ENCODE measurements around the gene SCAANT1. TPM values are rescaled to one million over a fixed set of nuclear protein-coding genes. Genes with fewer than 3 reads are reported as not detected.

SCAANT1 gene
- total RNA-seq, 1 donor from 2014 or later: not detected

GRCh38 chr3:63905731-63906620, 6.2 kb downstream of the SCAANT1 start:
- intact Hi-C loops (cut with micrococcal nuclease): no loop called here

GRCh38 chr3:63900459-63900858, 11.7 kb downstream of the SCAANT1 start:
- intact Hi-C loops (cut with micrococcal nuclease): no loop called here

- intact Hi-C loops (cut with micrococcal nuclease): no loop called here
Observed at GRCh38 chr3:63900010-63900409, 12.2 kb downstream of the SCAANT1 start.

GRCh38 chr3:63896332-63897030, 15.7 kb downstream of the SCAANT1 start:
- intact Hi-C loops (cut with micrococcal nuclease): loop anchor here (2.0 kb wide), 1 partner anchor 14 kb away; no protein-coding TSS in a partner anchor

- intact Hi-C loops (cut with micrococcal nuclease): loop anchor here (2.0 kb wide), 1 partner anchor 15 kb away; no protein-coding TSS in a partner anchor
Observed at GRCh38 chr3:63895422-63896189, 16.6 kb downstream of the SCAANT1 start.

GRCh38 chr3:63892773-63893352, 19.3 kb downstream of the SCAANT1 start:
- intact Hi-C loops (cut with micrococcal nuclease): no loop called here

GRCh38 chr3:63891518-63891917, 20.7 kb downstream of the SCAANT1 start:
- intact Hi-C loops (cut with micrococcal nuclease): no loop called here

- intact Hi-C loops (cut with micrococcal nuclease): no loop called here
Observed at GRCh38 chr3:63886858-63887257, 25.3 kb downstream of the SCAANT1 start.

GRCh38 chr3:63880653-63881052, 31.5 kb downstream of the SCAANT1 start:
- intact Hi-C loops (cut with micrococcal nuclease): no loop called here

- intact Hi-C loops (cut with micrococcal nuclease): no loop called here
Observed at GRCh38 chr3:63878394-63879060, 33.7 kb downstream of the SCAANT1 start.

GRCh38 chr3:63877737-63878393, 34.3 kb downstream of the SCAANT1 start:
- intact Hi-C loops (cut with micrococcal nuclease): no loop called here

GRCh38 chr3:63876260-63876659, 35.9 kb downstream of the SCAANT1 start:
- intact Hi-C loops (cut with micrococcal nuclease): no loop called here

- intact Hi-C loops (cut with micrococcal nuclease): no loop called here
Observed at GRCh38 chr3:63875510-63875909, 36.7 kb downstream of the SCAANT1 start.

- intact Hi-C loops (cut with micrococcal nuclease): no loop called here
Observed at GRCh38 chr3:63874769-63875168, 37.4 kb downstream of the SCAANT1 start.

GRCh38 chr3:63872135-63872924, 39.9 kb downstream of the SCAANT1 start:
- intact Hi-C loops (cut with micrococcal nuclease): no loop called here

GRCh38 chr3:63870615-63871005, 41.6 kb downstream of the SCAANT1 start:
- intact Hi-C loops (cut with micrococcal nuclease): no loop called here

GRCh38 chr3:63869940-63870614, 42.1 kb downstream of the SCAANT1 start:
- intact Hi-C loops (cut with micrococcal nuclease): no loop called here

- intact Hi-C loops (cut with micrococcal nuclease): no loop called here
Observed at GRCh38 chr3:63867225-63867624, 45.0 kb downstream of the SCAANT1 start.

- intact Hi-C loops (cut with micrococcal nuclease): loop anchor here (1.0 to 2.0 kb wide), 2 partner anchors 46 to 158 kb away; partner anchors contain the start of gene PSMD6
Observed at GRCh38 chr3:63864965-63865327, 47.2 kb downstream of the SCAANT1 start.
